Neural cell (in vitro differentiated cells): ENCODE data around the gene GPX3. TPM values are rescaled to one million over a fixed set of nuclear protein-coding genes. Genes with fewer than 3 reads are reported as not detected.

Source experiments
- H2AFZ ChIP-seq: fragments of 200-600, 300-800 bp; sonication (generic), shearing (Covaris generic); 2 replicates; pipeline ENCODE4 v1.6.0; 2014; ENCODE audit warnings: low read depth, mild to moderate bottlenecking, antibody characterized with exemption, low read length, moderate library complexity
- H3F3A ChIP-seq: fragments of 200-600 bp; shearing (Covaris generic); 2 replicates; pipeline ENCODE4 v1.6.1; 2016; ENCODE audit warnings: mild to moderate bottlenecking, moderate library complexity, mixed read lengths, antibody characterized with exemption, low read length; ENCODE audit not compliant: insufficient read depth, poor library complexity, severe bottlenecking
- H3K27ac ChIP-seq: fragments of 200-600, 300-800 bp; sonication (generic), shearing (Covaris generic); 2 replicates; pipeline ENCODE4 v1.5.1; 2014; ENCODE audit warnings: mild to moderate bottlenecking, low read length, moderate library complexity
- H3K27me3 ChIP-seq: fragments of 300-800, 200-600 bp; sonication (generic), shearing (Covaris generic); 2 replicates; pipeline ENCODE4 v1.6.0; 2014; ENCODE audit warnings: mild to moderate bottlenecking, low read depth, low read length, moderate library complexity; ENCODE audit not compliant: insufficient read depth
- H3K36me3 ChIP-seq: fragments of 300-800, 200-600 bp; sonication (generic), shearing (Covaris generic); 2 replicates; pipeline ENCODE4 v1.5.1; 2014; ENCODE audit warnings: mild to moderate bottlenecking, antibody characterized with exemption, low read length, moderate library complexity; ENCODE audit not compliant: insufficient read depth
- H3K4me2 ChIP-seq: fragments of 300-800, 200-600 bp; sonication (generic), shearing (Covaris generic); 2 replicates; pipeline ENCODE4 v1.6.0; 2014; ENCODE audit warnings: mild to moderate bottlenecking, low read length
- H3K4me3 ChIP-seq: fragments of 300-800, 200-600 bp; sonication (generic), shearing (Covaris generic); 2 replicates; pipeline ENCODE4 v1.5.1; 2014; ENCODE audit warnings: mild to moderate bottlenecking, low read length, moderate library complexity
- H3K79me2 ChIP-seq: fragments of 200-600 bp; shearing (Covaris generic); replicated peaks from 2 replicates; pipeline ENCODE4 v1.6.0; 2014; ENCODE audit warnings: mild to moderate bottlenecking, low read length, moderate library complexity; ENCODE audit not compliant: insufficient read depth
- H3K9ac ChIP-seq: fragments of 300-800, 200-600 bp; sonication (generic), shearing (Covaris generic); 2 replicates; pipeline ENCODE4 v1.6.1; 2016; ENCODE audit warnings: mild to moderate bottlenecking, low read length, mixed read lengths
- H3K9me2 ChIP-seq: fragments of 200-600 bp; shearing (Covaris generic); 2 replicates; pipeline ENCODE4 v1.6.1; 2016; ENCODE audit warnings: mild to moderate bottlenecking, low read length, mixed read lengths; ENCODE audit not compliant: insufficient read depth
- H3K9me3 ChIP-seq: fragments of 200-600, 300-800 bp; sonication (generic), shearing (Covaris generic); 2 replicates; pipeline ENCODE4 v1.6.1; 2016; ENCODE audit warnings: mild to moderate bottlenecking, mixed run types, low read length, moderate library complexity, mixed read lengths
- H4K20me1 ChIP-seq: fragments of 200-600 bp; shearing (Covaris generic); 2 replicates; pipeline ENCODE4 v1.6.1; 2016; ENCODE audit warnings: mild to moderate bottlenecking, mixed run types; ENCODE audit not compliant: insufficient read depth
- CTCF ChIP-seq: fragments of 450-650 bp; IDR thresholded peaks from 2 replicates; pipeline ENCODE4 v1.5.1; 2014; ENCODE audit warnings: antibody characterized with exemption, mild to moderate bottlenecking, moderate library complexity; ENCODE audit not compliant: poor library complexity, severe bottlenecking
- EP300 ChIP-seq: fragments of 450-650 bp; conservative IDR thresholded peaks from 2 replicates; pipeline ENCODE4 v1.6.1; 2014; ENCODE audit warnings: antibody characterized with exemption, mild to moderate bottlenecking, moderate library complexity; ENCODE audit not compliant: poor library complexity, severe bottlenecking
- EZH2 ChIP-seq: fragments of 200-600, 300-800 bp; shearing (Covaris generic), sonication (generic); IDR thresholded peaks from 2 replicates; pipeline ENCODE4 v1.6.1; 2014; ENCODE audit warnings: antibody characterized with exemption, low read length, borderline replicate concordance, mild to moderate bottlenecking; ENCODE audit not compliant: insufficient read depth, poor library complexity, severe bottlenecking
- MXI1 ChIP-seq: fragments of 450-650 bp; conservative IDR thresholded peaks from 2 replicates; pipeline ENCODE4 v1.6.1; 2014; ENCODE audit warnings: antibody characterized with exemption, mild to moderate bottlenecking; ENCODE audit not compliant: poor library complexity, severe bottlenecking
- POLR2AphosphoS5 ChIP-seq: IDR thresholded peaks from 2 replicates; pipeline ENCODE4 v1.6.1; 2012
- RAD21 ChIP-seq: fragments of 450-650 bp; conservative IDR thresholded peaks from 2 replicates; pipeline ENCODE4 v1.6.1; 2014; ENCODE audit warnings: antibody characterized with exemption, mild to moderate bottlenecking, moderate library complexity
- REST ChIP-seq: IDR thresholded peaks from 2 replicates; pipeline ENCODE4 v1.6.1; 2012; ENCODE audit warnings: borderline replicate concordance
- SMC3 ChIP-seq: fragments of 450-650 bp; conservative IDR thresholded peaks from 2 replicates; pipeline ENCODE4 v1.6.1; 2014; ENCODE audit warnings: antibody characterized with exemption, mild to moderate bottlenecking, moderate library complexity; ENCODE audit not compliant: poor library complexity
- TAF1 ChIP-seq: IDR thresholded peaks from 2 replicates; pipeline ENCODE4 v1.6.1; 2012; ENCODE audit warnings: low read depth
- polyA plus RNA-seq: library from polyadenylated mRNA; depleted of rRNA; stranded (reverse); fragments of >200 nt; gene quantifications from 2 replicates; pipeline ENCODE4 v1.2.3, GENCODE V29; 2014

Gene GPX3
- polyA plus RNA-seq, 1 donor from 2014 or later = 4.0 TPM

- no peaks in the 10 kb centered on the region for H3K36me3 ChIP-seq
- H3K27me3 ChIP-seq = no peaks in the 10 kb centered on the region
- H3K79me2 ChIP-seq = no peaks in the 10 kb centered on the region
- H3K9me2 ChIP-seq = no peaks in the 10 kb centered on the region
- no peak overlapping the region for H3K27ac ChIP-seq
- no peak overlapping the region for H3K9ac ChIP-seq
- no peaks in the 10 kb centered on the region for H3F3A ChIP-seq
- H3K9me3 ChIP-seq = no peaks in the 10 kb centered on the region
- TF ChIP-seq POLR2AphosphoS5 = no peak
- H3K4me3 ChIP-seq = no peak overlapping the region
- H2AFZ ChIP-seq = no peak overlapping the region
- H3K4me2 ChIP-seq = no peak overlapping the region
- H4K20me1 ChIP-seq = no peaks in the 10 kb centered on the region
These were observed 34.9 kb downstream of the GPX3 start for GRCh38 chr5:151055336-151055735.

GRCh38 chr5:151056379-151057325 lies 36.3 kb downstream of the GPX3 start:
- Histone ChIP-seq H4K20me1 (no peaks in the 10 kb centered on the region), H3K9me3 (no peaks in the 10 kb centered on the region), H3K27ac (no peak overlapping the region), H3K4me3 (no peak overlapping the region), H3K4me2 (no peak overlapping the region), H3K9ac (no peak overlapping the region), H3K79me2 (no peaks in the 10 kb centered on the region), H3K36me3 (no peaks in the 10 kb centered on the region), H2AFZ (no peak overlapping the region), H3K9me2 (no peaks in the 10 kb centered on the region), H3K27me3 (no peaks in the 10 kb centered on the region), H3F3A (no peaks in the 10 kb centered on the region)
- no peak for TF ChIP-seq REST
- no peak for TF ChIP-seq RAD21
- TF ChIP-seq TAF1 = no peak
- TF ChIP-seq SMC3 = no peak
- TF ChIP-seq CTCF = no peak
- TF ChIP-seq POLR2AphosphoS5 = no peak
- TF ChIP-seq EZH2 = no peak
- TF ChIP-seq EP300 = no peak
- no peak for TF ChIP-seq MXI1
